WTC11 (cell line): ENCODE results near the gene TBC1D8B. TPM values are rescaled to one million over a fixed set of nuclear protein-coding genes. Genes with fewer than 3 reads are reported as not detected.

ENCODE experiments used
- ATAC-seq: fragments of 200-7000 bp; cut with Tn5 transposase; 2 replicates; pipeline ENCODE4 v1.10.0; 2021; ENCODE audit warnings: mild to moderate bottlenecking, moderate library complexity
- CTCF ChIA-PET: fragments of 300-600 bp; sonication (Branson Sonifier 250); formaldehyde crosslinking; loops from one replicate; lab custom pipeline; 2021; ENCODE audit warnings: antibody characterized with exemption; lab: Charles Lee
- POLR2A ChIA-PET: fragments of 350-600 bp; sonication (Branson Sonifier 250); formaldehyde crosslinking; loops from one replicate; lab custom pipeline; 2021; ENCODE audit warnings: antibody characterized with exemption; lab: Charles Lee
- DNase-seq: peaks from one replicate; pipeline ENCODE4 v3.0.0; 2021; ENCODE audit warnings: low spot score
- H3K27ac Mint-ChIP-seq: 2 replicates; pipeline ENCODE4 v1.8.0; 2021; ENCODE audit warnings: mixed read lengths
- H3K27me3 Mint-ChIP-seq: 2 replicates; pipeline ENCODE4 v1.8.0; 2021; ENCODE audit warnings: low read depth, mild to moderate bottlenecking, moderate library complexity, mixed read lengths
- H3K36me3 Mint-ChIP-seq: 2 replicates; pipeline ENCODE4 v1.8.0; 2021; ENCODE audit warnings: mixed read lengths
- H3K4me1 Mint-ChIP-seq: 2 replicates; pipeline ENCODE4 v1.8.0; 2022; ENCODE audit warnings: mixed read lengths
- H3K4me3 Mint-ChIP-seq: 2 replicates; pipeline ENCODE4 v1.8.0; 2021; ENCODE audit warnings: mild to moderate bottlenecking, moderate library complexity, mixed read lengths
- H3K9me3 Mint-ChIP-seq: 2 replicates; pipeline ENCODE4 v1.8.0; 2021; ENCODE audit warnings: mixed read lengths
- ATF6 ChIP-seq: sonication (generic); formaldehyde crosslinking; IDR thresholded peaks from 2 replicates; pipeline ENCODE4 v1.8.1; 2023; ENCODE audit warnings: mild to moderate bottlenecking, missing genetic modification reagents
- E2F5 ChIP-seq: sonication (generic); formaldehyde crosslinking; IDR thresholded peaks from 2 replicates; pipeline ENCODE4 v1.8.1; 2022; ENCODE audit warnings: mild to moderate bottlenecking, moderate library complexity, missing genetic modification reagents
- EMX1 ChIP-seq: fragments of 250-450 bp; sonication (Bioruptor Pico); IDR thresholded peaks from 2 replicates; pipeline ENCODE4 v1.8.0; 2021; ENCODE audit warnings: mild to moderate bottlenecking
- ERG ChIP-seq: fragments of 250-450 bp; sonication (Bioruptor Pico); IDR thresholded peaks from 2 replicates; pipeline ENCODE4 v1.8.0; 2021; ENCODE audit warnings: mild to moderate bottlenecking
- FOXK1 ChIP-seq: sonication (generic); formaldehyde crosslinking; IDR thresholded peaks from 2 replicates; pipeline ENCODE4 v1.8.0; 2022; ENCODE audit warnings: mild to moderate bottlenecking, moderate library complexity, missing genetic modification reagents
- FOXP1 ChIP-seq: sonication (generic); formaldehyde crosslinking; IDR thresholded peaks from 2 replicates; pipeline ENCODE4 v1.8.0; 2022; ENCODE audit warnings: missing genetic modification reagents, mild to moderate bottlenecking, moderate library complexity, borderline replicate concordance
- GABPB1 ChIP-seq: sonication (generic); formaldehyde crosslinking; IDR thresholded peaks from 2 replicates; pipeline ENCODE4 v1.8.1; 2023; ENCODE audit warnings: mild to moderate bottlenecking, missing genetic modification reagents
- GTF2I ChIP-seq: fragments of 250-450 bp; sonication (Bioruptor Pico); conservative IDR thresholded peaks from 2 replicates; pipeline ENCODE4 v1.4.0; 2021; ENCODE audit warnings: mild to moderate bottlenecking
- JUN ChIP-seq: sonication (generic); formaldehyde crosslinking; IDR thresholded peaks from 2 replicates; pipeline ENCODE4 v1.8.0; 2023; ENCODE audit warnings: mild to moderate bottlenecking, missing genetic modification reagents
- MLX ChIP-seq: sonication (generic); formaldehyde crosslinking; IDR thresholded peaks from 2 replicates; pipeline ENCODE4 v1.8.1; 2023; ENCODE audit warnings: mild to moderate bottlenecking, missing genetic modification reagents, moderate library complexity
- NFATC4 ChIP-seq: fragments of 250-450 bp; sonication (Bioruptor Pico); IDR thresholded peaks from 2 replicates; pipeline ENCODE4 v1.9.0; 2021; ENCODE audit warnings: mild to moderate bottlenecking
- NFYB ChIP-seq: sonication (generic); formaldehyde crosslinking; conservative IDR thresholded peaks from 2 replicates; pipeline ENCODE4 v1.8.0; 2022; ENCODE audit warnings: low read depth, missing genetic modification reagents
- PRRX2 ChIP-seq: fragments of 250-450 bp; sonication (Bioruptor Pico); IDR thresholded peaks from 2 replicates; pipeline ENCODE4 v1.8.0; 2021; ENCODE audit warnings: mild to moderate bottlenecking
- RORB ChIP-seq: fragments of 250-450 bp; sonication (Bioruptor Pico); IDR thresholded peaks from 2 replicates; pipeline ENCODE4 v1.9.0; 2021; ENCODE audit warnings: mild to moderate bottlenecking
- TEAD4 ChIP-seq: sonication (generic); formaldehyde crosslinking; IDR thresholded peaks from 2 replicates; pipeline ENCODE4 v1.8.0; 2022; ENCODE audit warnings: mild to moderate bottlenecking, missing genetic modification reagents
- USF1 ChIP-seq: sonication (generic); formaldehyde crosslinking; IDR thresholded peaks from 2 replicates; pipeline ENCODE4 v1.8.0; 2022; ENCODE audit warnings: mild to moderate bottlenecking, missing genetic modification reagents
- ZNF219 ChIP-seq: sonication (generic); formaldehyde crosslinking; IDR thresholded peaks from 2 replicates; pipeline ENCODE4 v1.8.0; 2023; ENCODE audit warnings: missing genetic modification reagents, mild to moderate bottlenecking, borderline replicate concordance
- ZNF396 ChIP-seq: fragments of 250-450 bp; sonication (Bioruptor Pico); IDR thresholded peaks from 2 replicates; pipeline ENCODE4 v1.8.0; 2021; ENCODE audit warnings: mild to moderate bottlenecking, moderate library complexity, borderline replicate concordance
- ZNF416 ChIP-seq: fragments of 250-450 bp; sonication (Bioruptor Pico); IDR thresholded peaks from 2 replicates; pipeline ENCODE4 v1.9.0; 2021; ENCODE audit warnings: mild to moderate bottlenecking, inconsistent platforms
- total RNA-seq: library from RNA; stranded (reverse); gene quantifications from 3 replicates; pipeline ENCODE4 v1.2.3, GENCODE V29; 2021
- TF ChIP-seq, protein P1 (sequence below): sonication (generic); formaldehyde crosslinking; IDR thresholded peaks from 2 replicates; pipeline ENCODE4 v1.8.1; 2023; ENCODE audit warnings: mild to moderate bottlenecking, missing genetic modification reagents
- TF ChIP-seq, protein P2 (sequence below): sonication (generic); formaldehyde crosslinking; IDR thresholded peaks from 2 replicates; pipeline ENCODE4 v1.8.0; 2022; ENCODE audit warnings: mild to moderate bottlenecking, missing genetic modification reagents
- TF ChIP-seq, protein P3 (sequence below): sonication (generic); formaldehyde crosslinking; IDR thresholded peaks from 2 replicates; pipeline ENCODE4 v1.8.0; 2022; ENCODE audit warnings: missing genetic modification reagents

Gene TBC1D8B
- total RNA-seq, 1 experiment from 2014 or later: 6.3 TPM

DNA sequence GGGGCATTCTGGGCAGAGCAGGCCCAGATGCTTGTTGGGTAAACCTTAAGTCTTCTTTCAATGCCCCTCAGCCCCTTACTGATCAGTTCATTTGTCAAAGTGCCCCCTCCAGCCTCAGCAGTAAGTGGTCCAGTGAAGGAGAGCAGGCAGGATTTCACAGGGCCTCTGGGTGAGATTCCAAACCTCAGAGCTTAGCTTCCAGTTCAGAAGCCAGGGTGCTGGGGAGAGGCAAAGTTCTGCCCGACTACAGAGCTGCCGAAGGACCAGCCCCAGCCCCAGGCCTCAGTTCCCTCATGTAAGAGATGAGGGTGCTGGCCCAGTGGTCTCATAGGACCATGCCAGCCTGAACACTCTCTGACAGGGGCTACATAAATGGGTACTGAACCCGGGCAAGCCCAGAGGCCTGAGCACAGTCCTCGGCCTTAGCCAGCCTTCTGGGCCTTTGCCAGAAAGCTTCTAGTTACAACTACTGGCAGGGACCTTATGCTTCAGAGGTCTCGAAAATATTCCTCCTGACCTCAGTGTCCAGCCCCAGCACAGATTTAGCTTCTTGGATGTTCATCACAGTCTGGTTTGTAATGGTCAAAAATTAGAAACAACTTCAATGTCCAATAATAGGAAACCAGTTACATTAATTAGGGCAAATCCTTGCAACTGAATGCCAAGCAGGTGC is 101.5 kb downstream of the TBC1D8B start (continued):
- TF ChIP-seq ATF6 (CRISPR knock-in tag) (no peak), PRRX2 (CRISPR knock-in tag) (no peak)

- POLR2A ChIA-PET: no interaction called here
- Mint-ChIP-seq H3K9me3 (no peaks in the 10 kb centered on the region), H3K27me3 (no peaks in the 10 kb centered on the region), H3K4me1 (no peaks in the 10 kb centered on the region), H3K4me3 (no peak overlapping the region), H3K36me3 (no peaks in the 10 kb centered on the region), H3K27ac (no peak overlapping the region)
- DNase-seq (no peak), ATAC-seq (no peak)
- TF ChIP-seq, protein P1, sequence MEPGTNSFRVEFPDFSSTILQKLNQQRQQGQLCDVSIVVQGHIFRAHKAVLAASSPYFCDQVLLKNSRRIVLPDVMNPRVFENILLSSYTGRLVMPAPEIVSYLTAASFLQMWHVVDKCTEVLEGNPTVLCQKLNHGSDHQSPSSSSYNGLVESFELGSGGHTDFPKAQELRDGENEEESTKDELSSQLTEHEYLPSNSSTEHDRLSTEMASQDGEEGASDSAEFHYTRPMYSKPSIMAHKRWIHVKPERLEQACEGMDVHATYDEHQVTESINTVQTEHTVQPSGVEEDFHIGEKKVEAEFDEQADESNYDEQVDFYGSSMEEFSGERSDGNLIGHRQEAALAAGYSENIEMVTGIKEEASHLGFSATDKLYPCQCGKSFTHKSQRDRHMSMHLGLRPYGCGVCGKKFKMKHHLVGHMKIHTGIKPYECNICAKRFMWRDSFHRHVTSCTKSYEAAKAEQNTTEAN (CRISPR knock-in tag): no peak
- TF ChIP-seq USF1 (CRISPR knock-in tag) (no peak), JUN (CRISPR knock-in tag) (no peak), ZNF396 (CRISPR knock-in tag) (no peak), NFYB (CRISPR knock-in tag) (no peak), MLX (CRISPR knock-in tag) (no peak), RORB (CRISPR knock-in tag) (no peak), GABPB1 (CRISPR knock-in tag) (no peak), GTF2I (CRISPR knock-in tag) (no peak)
- TF ChIP-seq, protein P2, sequence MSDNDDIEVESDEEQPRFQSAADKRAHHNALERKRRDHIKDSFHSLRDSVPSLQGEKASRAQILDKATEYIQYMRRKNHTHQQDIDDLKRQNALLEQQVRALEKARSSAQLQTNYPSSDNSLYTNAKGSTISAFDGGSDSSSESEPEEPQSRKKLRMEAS (CRISPR knock-in tag): no peak
- TF ChIP-seq, protein P3, sequence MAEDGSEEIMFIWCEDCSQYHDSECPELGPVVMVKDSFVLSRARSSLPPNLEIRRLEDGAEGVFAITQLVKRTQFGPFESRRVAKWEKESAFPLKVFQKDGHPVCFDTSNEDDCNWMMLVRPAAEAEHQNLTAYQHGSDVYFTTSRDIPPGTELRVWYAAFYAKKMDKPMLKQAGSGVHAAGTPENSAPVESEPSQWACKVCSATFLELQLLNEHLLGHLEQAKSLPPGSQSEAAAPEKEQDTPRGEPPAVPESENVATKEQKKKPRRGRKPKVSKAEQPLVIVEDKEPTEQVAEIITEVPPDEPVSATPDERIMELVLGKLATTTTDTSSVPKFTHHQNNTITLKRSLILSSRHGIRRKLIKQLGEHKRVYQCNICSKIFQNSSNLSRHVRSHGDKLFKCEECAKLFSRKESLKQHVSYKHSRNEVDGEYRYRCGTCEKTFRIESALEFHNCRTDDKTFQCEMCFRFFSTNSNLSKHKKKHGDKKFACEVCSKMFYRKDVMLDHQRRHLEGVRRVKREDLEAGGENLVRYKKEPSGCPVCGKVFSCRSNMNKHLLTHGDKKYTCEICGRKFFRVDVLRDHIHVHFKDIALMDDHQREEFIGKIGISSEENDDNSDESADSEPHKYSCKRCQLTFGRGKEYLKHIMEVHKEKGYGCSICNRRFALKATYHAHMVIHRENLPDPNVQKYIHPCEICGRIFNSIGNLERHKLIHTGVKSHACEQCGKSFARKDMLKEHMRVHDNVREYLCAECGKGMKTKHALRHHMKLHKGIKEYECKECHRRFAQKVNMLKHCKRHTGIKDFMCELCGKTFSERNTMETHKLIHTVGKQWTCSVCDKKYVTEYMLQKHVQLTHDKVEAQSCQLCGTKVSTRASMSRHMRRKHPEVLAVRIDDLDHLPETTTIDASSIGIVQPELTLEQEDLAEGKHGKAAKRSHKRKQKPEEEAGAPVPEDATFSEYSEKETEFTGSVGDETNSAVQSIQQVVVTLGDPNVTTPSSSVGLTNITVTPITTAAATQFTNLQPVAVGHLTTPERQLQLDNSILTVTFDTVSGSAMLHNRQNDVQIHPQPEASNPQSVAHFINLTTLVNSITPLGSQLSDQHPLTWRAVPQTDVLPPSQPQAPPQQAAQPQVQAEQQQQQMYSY (CRISPR knock-in tag): no peak
- CTCF ChIA-PET: no interaction called here
These were observed 102.7 kb downstream of the TBC1D8B start for GRCh38 chrX:106905064-106905708.

- POLR2A ChIA-PET: no interaction called here
- CTCF ChIA-PET: interaction anchor here (1.4 kb wide), 1 partner anchor 12 kb away, joined by 5 read pairs; no protein-coding TSS in a partner anchor
- no peak for ATAC-seq
- TF ChIP-seq MLX (CRISPR knock-in tag) (no peak), ZNF219 (CRISPR knock-in tag) (no peak), TEAD4 (CRISPR knock-in tag) (no peak), EMX1 (no peak), FOXP1 (no peak), FOXK1 (CRISPR knock-in tag) (no peak), ZNF416 (CRISPR knock-in tag) (no peak), E2F5 (CRISPR knock-in tag) (no peak), NFATC4 (CRISPR knock-in tag) (no peak), ERG (CRISPR knock-in tag) (no peak)
These were observed 103.9 kb downstream of the TBC1D8B start for GRCh38 chrX:106906361-106906760.

More at GRCh38 chrX:106906361-106906760, 103.9 kb downstream of the TBC1D8B start:
- Mint-ChIP-seq H3K36me3 (no peaks in the 10 kb centered on the region), H3K9me3 (no peaks in the 10 kb centered on the region), H3K4me3 (no peak overlapping the region), H3K27ac (no peak overlapping the region), H3K27me3 (no peaks in the 10 kb centered on the region), H3K4me1 (no peaks in the 10 kb centered on the region)
- DNase-seq: no peak
